Epithelial cell of proximal tubule (primary cell): ENCODE results near the gene RASEF. TPM values are rescaled to one million over a fixed set of nuclear protein-coding genes. Genes with fewer than 3 reads are reported as not detected.

ENCODE experiments used
- DNase-seq: peaks from one replicate; pipeline ENCODE4 v3.0.0-alpha.2; 2011; ENCODE audit warnings: low read depth
- H3K4me3 ChIP-seq: 2 replicates; pipeline ENCODE4 v1.5.1; 2011; ENCODE audit warnings: low read depth, mild to moderate bottlenecking, low read length
- CTCF ChIP-seq: conservative IDR thresholded peaks from 2 replicates; pipeline ENCODE4 v1.5.1; 2012; ENCODE audit warnings: low read depth, mild to moderate bottlenecking, low read length
- total RNA-seq: library from RNA; depleted of rRNA; stranded (reverse); fragments of >200 nt; gene quantifications from 2 replicates; pipeline ENCODE4 v1.2.3, GENCODE V29; 2015

RASEF gene
- total RNA-seq, 1 donor from 2014 or later, result 11.6 TPM

DNA sequence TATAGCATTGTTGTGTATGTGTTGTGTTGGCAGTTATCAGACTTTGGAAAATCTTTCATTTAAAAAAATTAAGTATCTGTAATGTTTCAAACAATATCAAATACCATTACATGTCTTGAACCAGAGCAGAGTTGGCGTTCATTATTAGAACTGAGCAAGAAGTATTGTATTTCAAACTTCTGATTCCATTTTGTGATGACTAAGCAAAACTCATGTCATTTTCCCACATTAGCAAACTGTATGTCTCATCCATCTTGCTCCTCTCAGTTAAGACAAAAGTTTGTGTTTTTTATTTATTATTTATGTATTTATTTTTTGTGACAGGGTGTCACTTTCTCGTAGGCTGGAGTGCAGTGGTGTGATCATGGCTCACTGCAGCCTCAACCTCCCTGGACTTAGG is 4.6 kb upstream of the RASEF start:
- H3K4me3 ChIP-seq, result no peak overlapping the region
- TF ChIP-seq CTCF, result no peak
- DNase-seq, result no peak

- no peak overlapping the region for H3K4me3 ChIP-seq
- TF ChIP-seq CTCF, result no peak
- DNase-seq, result peak; percentile 74
Measured at GRCh38 chr9:83066771-83067170, 3.8 kb upstream of the RASEF start.

DNA sequence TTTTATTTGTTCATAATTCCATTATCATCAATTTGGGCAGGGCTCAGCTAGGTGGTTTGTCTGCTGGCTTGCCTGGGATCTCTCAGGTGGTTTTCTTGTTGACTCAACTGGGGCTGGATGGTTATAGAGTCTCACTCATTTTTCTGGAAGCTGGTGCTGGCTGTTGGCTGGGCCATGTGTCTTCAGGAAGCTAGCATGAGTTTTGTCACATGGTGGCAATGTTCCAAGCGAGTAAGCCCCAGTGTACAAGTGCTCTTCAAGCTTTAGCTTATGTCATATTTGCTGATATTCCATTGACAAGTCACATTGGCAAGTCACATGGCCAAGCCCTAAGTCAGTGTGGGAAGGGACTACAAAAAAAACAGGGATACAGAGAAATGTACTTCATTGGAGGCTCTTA is 2.3 kb upstream of the RASEF start:
- TF ChIP-seq CTCF, result no peak
- no peak for DNase-seq
- H3K4me3 ChIP-seq, result no peak overlapping the region

DNA sequence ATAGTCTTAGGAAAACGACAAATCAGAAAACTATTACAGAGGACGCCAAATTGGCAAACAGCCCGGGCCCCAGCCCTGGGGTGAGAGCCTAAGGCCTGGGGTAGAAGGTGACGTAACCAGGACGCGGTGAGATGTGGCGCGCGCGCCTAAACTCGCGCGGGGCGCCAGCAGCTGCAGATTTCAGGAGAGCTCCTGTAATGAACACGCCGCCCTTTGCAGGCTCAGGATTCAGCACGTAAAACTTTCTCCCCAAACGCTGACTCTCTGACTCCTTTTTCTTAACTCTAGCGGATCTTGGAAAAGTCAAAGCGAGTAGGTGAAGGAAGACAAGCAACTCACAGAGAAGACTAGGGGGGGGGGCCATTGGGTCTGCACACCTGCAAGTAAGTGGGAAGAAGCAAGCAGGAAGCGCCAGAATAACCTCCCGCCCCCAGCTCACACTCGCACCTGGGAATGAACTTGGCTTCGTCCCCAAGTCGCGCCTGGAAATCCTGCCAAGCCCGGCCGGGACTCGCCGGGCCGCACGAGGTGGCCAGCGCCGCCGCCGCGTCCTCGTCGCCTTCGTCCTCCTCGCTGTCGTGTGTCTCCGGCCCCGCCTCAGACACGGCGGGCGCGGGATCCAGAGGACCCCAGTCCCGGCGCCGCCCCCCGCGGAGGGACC is 822 bp downstream of the RASEF start:
- TF ChIP-seq CTCF, result no peak
- DNase-seq, result no peak

GRCh38 chr9:83061036-83061435 is 1.9 kb downstream of the RASEF start:
- no peak for DNase-seq

More for the DNA sequence above, 822 bp downstream of the RASEF start:
- peak overlapping the region; percentile 78 for H3K4me3 ChIP-seq

GRCh38 chr9:83060556-83060955 is 2.4 kb downstream of the RASEF start:
- H3K4me3 ChIP-seq, result peak overlapping the region; percentile 78
- no peak for DNase-seq
- no peak for TF ChIP-seq CTCF

More at GRCh38 chr9:83061036-83061435, 1.9 kb downstream of the RASEF start:
- no peak for TF ChIP-seq CTCF
- peak overlapping the region; percentile 78 for H3K4me3 ChIP-seq

DNA sequence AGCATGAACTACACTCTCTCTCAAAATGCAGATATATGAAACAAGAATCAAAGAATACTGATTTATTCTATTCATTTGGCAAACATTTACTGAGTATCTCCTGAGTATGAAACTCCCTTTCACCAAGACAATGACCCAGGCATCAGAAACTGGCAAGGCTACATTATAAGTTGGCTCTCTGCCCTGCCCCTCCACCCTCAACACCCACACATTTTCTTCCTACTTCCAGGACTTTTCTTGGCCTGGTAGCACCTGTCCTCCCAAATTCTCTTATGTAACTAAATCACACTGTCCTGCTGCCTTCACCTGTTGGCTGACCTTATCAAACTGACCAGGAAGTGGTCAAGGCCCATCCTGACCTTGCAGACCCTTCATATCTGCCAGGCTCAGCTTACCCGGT is 3.5 kb downstream of the RASEF start:
- no peak for TF ChIP-seq CTCF
- DNase-seq, result no peak

More for the DNA sequence above, 3.5 kb downstream of the RASEF start:
- H3K4me3 ChIP-seq, result no peak overlapping the region
